Amniotic epithelial cell (primary cell): ENCODE results near the gene DUS1L.

Source experiments
- DNase-seq: peaks from one replicate; pipeline ENCODE4 v3.0.0-alpha.2; 2010; ENCODE audit warnings: low read depth

DUS1L gene

DNA sequence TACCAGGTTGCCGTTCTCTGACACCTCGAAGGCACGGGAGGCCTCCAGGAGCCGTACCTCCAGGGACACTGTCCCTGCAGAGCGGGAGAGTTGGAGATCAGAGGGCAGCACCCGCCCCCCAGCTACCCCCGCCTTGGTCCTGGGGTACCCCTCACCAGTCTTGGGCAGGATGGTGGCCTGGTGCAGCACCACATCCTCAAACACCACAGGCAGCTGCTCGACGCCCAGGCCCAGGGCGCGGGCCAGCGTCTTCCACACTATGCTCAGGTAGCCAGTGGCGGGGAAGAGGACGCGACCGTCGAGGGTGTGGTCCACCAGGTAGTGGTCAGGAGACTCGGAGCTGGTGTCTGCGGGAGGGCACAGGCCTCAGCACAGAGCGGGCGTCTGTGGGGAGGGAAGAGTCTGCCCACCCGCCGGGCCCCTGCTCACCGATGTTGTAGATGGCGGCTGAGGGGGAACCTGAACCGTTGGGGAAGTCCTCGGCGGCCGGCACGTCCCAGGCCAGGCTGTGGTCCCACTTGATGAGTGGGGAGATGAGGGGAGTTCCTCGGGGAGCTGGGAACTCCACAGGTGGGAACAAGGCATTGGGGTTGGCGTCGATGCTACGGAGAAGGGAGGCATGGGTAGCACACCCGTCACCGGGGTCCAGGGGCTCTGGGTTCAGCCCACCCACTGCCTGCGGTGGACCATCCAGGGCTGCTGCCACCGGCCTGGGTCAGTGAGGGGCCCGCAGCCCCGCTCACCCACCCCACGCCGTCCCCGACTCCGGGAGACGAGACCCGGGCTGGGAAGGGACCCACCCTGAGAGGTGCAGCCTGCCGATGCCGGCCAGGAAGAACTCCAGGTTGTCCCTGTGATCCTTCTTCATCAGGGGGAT lies 22.6 kb upstream of the DUS1L start:
- no peak for DNase-seq

DNA sequence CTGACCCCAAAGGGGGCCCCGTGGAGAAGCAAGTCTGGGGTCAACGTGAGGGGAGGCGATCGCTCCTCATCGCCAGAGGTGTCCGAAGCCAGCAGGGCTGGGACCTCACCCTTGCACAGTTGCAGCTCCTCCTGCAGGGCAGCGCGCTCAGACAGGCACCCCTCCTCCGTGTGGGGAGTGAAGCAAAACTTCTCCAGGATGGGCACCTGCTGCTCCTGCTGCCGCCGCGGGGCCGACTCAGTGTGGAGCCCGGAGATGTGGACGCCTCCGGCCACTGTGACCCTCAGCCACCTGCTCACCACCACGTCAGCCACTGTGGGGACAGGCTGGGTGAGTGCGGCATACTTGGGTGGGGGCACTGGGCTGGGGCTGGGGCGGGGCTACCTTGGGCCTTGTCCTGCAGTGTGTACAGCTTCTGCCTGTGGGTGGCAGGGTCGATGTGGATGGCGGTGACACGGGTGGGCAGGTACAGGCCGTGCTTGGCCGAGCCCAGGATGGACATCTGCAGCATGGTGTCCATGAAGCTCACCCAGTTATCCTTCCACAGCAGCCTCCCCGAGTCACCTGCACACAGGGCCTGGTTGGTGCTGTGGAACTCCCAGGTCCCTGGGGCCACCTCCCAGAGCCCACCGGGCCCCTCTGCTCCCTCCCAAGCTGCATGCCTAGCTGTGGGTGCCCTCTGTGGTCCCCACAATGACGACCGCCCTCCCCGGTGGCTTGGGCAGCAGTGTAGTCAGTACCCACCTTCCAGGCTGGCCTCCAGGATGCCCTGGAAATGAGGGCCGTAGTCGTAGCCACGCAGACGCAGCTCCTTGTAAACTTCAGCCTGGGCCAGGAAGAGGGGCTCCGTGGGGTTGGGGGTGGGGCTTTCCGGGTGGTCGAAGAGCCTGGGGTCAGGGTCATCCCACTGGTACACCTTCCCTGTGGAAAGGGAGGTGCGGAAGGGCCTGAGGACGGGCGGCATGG lies 21.6 kb upstream of the DUS1L start:
- DNase-seq = no peak

DNA sequence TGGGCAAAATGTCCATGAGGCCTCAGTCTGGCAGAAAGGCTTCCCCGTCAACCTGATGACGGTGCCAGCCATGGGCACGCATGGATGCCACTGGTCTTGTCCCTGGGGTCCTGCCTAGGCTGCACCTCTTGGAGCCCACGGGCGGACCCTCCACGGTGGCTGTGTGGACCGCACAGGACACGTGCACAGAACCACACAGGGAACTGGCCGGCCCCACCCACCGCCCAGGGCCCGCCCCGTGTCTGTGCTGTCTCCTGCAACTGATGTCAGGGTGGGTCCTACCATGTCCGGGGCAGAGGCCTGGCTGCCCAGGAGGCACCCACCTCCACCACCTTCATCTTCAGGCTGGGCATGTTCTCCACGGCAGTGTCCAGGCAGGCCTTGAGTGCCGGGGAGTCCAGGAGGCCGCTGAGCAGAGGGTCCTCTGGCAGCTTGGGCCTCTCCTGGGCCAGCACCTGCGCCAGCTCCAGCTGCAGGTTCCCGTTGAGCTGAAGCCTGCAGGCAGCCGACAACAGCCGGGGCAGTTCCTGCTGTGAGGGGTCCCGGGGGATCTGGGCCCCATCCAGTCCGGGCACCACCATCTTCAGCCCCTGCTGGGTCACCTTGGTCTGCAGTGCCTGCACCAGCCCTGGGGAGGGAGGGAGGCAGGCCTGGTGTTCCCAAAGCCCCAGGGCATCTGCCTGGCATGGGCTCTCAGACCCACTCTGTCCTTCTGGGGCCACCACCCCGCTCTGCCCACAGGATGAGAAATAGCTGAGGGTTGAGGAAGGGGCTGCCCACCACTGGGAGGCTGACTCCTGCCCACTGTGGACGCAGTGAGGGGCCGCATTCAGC lies 20.5 kb upstream of the DUS1L start:
- DNase-seq = no peak

DNA sequence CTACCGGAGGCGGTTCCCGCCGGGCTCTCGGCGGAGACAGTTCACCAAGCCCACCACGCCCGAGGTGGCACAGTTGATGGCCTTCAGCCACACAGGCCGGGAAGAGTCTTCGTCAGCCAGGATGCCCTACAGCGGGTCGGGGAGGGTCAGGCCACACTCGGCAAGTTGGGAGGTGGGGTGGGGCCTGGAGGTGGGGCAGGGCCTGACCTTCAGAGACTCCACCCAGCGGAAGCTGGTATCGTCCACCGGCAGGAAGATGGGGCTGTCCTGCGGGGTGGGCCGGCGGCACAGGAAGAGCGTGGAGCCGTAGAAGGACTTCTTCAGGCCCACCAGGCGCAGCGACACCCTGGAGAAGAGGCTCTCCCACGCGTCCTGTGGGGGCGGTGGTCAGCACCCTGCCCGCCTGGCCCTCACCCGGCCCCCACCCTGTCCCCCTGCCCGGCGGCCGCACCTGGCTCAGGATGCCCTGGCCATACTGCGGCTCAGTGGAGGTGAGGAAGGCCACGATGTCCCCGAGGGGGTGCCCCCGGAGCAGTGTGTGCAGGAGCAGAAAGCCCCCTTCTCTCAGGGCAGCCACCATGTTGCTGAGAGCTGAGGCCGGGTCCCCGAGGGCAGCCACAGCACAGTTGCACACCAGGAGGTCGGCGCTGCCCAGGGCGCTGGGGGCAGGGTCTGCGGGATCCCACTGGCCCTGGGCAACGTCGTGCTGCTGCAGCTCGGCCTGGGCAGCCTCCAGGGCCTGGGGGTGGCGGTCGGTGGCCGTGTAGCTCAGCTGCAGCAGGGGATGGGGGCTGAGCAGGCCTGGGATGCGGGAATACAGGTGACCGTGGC lies 19.6 kb upstream of the DUS1L start:
- no peak for DNase-seq

DNA sequence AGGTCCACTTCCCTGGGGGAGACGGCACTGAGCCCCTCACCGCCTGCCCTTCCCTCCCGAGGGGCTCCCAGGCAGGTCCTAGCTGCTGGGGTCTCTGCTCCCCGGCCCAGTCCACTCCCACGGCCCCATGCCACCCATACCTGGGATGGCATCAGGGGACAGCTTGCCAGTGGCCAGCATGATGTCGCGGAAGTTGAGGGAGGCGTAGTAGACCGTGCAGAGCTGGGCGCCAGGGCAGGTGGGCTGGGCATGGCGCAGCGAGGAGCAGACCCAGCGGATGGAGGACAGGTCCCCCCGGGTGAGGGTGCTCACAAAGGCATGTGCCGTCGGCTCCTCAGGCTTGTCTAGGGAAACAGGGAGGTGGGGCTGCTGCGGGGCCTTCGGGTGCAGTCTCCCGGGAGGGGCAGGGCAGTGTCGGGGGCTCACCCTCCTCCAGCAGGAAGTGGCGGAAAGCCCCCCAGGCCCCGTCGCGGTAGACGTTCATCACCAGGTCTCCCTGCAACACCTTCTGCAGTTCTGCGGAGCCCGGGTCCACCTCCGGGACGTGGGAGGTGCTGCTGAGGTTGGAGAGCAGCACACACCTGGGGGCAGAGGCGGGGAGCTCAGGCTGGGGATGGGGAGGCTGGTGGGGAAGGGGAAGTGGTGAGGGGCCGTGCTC lies 18.9 kb upstream of the DUS1L start:
- no peak for DNase-seq

DNA sequence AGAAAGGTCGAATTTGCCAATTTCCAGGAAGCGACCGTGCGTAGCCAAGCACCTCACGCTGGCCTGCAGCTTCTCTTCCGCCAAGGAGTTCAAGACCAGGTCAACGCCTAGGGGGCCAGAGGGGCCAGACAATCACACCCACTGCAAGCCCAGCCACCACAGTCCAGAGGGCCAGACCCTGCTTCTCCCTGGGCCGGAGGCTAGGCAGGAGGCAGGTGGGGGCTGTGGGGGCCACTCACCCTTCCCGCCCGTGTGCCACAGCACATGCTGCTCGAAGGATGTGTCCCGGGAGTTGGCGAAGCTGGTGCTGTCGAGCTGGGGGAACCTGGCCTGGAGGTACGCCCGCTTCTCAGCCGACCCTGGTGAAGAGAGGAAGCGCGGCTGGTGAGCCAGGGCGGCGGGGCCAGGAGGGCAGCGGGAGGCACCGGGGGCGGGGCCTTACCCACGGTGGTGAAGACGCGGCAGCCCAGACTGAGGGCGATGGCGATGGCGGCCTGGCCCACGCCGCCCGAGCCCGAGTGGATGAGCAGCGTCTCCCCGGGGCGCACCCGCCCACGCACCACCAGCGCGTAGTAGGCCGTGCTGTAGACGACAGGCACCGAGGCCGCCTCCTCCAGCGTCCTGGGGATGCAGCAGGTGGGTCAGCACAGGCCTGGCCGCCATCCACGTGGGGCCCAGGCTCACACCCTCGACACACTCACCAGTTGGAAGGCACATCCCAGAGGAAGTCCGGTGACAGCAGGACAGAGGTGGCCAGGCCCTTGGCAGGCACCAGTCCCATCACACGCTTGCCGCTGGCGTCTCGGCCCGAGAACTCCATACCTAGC lies 18.1 kb upstream of the DUS1L start:
- DNase-seq = no peak

DNA sequence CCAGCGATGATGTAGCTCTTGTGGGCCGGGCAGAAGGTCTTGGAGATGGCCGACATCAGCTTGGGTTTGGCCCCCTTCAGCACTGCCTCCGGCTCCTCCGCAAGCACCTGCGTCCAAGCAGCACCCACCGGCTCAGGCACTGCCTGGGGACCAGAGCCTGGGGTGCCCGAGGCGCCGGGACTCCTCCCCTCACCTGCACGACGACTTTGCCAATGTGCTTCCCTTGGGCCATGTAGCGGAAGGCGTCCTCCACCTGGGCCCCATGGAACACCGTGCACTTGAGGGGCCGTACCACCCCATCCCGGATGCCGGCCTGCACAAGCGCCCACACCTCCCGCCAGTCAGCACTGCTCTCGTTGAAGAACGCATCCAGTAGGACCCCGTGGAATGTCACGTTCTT lies 17.4 kb upstream of the DUS1L start:
- no peak for DNase-seq

DNA sequence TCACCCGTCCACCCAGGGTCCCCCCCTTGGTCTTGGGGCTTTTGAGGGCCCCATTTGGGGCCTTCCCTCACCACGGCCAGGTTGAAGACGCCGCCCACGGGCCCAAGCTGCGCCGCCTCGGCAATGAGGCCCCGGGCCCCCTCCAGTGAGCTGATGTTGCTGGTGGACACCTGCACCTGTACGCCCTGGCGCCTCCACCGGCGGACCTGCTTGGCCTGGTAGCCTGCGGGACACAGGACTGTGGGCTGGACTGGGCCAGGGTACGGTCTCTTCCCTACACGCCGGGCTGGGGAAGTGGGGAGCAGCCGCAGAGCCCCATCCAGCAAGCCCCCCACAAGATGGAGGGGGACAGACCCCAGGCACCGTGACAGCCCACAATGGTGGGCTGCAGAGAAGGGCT lies 16.9 kb upstream of the DUS1L start:
- no peak for DNase-seq

DNA sequence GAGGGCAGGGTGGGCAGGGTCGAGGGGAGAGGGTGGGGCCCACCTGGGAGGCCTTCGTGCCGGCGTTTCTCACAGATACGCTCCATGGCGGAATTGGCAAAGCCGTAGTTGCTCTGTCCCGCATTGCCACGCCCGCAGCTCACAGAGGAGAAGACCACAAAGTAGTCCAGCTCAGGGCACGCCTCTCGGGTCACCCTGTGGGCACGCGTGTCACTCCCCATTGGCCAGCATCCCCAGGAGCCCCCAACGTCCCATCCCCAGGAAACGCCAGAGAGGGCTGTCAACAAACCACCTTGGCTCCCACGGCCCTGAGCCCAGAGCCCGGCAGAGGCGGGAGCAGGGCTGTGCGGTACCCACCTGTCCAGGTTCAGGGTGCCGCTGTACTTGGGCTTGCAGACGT lies 16.4 kb upstream of the DUS1L start:
- DNase-seq = no peak

DNA sequence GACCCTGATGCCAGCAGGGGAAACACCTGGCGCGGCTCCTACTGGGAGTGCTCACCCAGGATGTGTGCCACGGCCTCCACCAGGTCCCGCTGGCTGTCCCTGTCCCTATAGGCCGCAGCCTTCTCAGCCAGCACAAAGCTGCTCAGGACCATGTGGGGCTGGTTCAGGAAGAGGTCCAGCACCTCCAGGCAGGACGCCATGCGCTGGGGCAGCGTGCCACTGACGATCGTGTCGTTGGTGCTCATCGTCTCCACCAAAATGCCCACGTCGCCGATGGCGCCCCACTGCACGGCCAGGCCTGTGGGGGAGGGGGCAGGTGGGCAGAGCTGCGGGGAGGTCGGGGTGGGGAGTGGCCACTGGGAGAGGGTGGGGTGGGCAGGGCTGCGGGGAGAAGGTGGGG lies 15.9 kb upstream of the DUS1L start:
- no peak for DNase-seq

DNA sequence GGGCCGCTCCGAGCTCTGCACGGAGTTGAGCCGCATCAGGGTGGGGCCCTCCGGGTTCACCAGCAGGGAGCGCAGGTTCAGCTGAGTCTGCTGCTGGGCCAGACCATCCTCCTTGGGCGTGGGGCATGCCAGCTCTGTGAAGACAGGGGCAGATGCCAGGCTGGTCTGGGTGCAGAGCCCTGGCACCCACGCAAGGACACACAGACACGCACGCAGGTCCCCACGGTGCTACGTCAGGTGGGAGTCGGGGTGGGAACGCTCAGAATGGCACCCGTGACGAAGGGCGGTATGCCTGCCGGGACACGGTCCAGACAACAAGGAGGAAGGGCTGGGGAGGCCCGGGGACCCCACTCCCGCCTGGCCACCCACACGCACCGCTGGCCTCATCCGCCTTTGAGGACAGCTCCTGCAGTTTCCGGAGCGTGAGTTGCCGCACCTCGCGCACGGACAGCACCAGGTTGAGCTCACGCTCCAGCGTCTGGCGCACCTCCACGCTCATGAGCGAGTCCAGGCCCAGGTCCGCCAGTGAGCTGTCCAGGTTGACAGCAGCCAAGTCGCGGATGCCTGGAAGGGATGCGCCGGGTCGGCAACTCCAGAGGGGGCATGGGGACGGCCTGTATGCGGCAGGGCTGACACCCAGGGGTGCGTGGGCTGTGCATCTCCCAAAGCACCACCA lies 15.3 kb upstream of the DUS1L start:
- DNase-seq = no peak

DNA sequence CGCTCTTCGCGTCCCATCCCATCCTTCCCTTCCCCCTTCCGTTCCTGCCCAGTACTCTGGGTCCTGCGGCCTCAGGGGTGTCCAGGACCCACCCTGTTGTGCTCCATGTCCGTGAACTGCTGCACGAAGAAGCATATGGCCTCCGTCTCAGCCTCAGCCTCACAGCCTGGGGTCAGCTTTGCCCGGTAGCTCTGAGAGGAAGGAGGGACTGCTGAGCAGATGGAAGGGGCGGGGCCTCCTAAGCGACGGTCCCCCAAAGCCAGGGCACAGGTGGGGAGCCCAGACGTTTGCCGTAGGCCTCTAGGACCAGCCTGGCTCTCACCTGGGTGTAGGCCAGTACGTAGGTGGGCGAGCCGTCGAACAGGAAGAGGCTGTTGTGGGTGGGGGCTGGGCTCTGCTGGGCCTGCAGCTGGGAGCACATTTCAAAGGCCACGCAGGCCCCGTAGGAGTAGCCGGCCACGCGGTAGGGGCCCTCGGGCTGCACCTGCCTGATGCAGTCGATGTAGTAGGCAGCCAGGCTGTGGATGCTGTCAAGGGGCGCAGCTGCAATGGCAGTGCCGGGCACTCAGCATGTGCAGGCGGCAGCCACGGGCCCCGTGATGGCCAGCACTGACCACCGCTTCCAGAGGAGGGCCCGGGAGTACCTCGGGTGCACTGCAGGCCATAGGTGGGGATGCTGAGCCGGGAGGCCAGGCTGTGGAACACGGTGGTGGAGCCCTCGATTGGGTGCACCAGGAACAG lies 14.6 kb upstream of the DUS1L start:
- no peak for DNase-seq

DNA sequence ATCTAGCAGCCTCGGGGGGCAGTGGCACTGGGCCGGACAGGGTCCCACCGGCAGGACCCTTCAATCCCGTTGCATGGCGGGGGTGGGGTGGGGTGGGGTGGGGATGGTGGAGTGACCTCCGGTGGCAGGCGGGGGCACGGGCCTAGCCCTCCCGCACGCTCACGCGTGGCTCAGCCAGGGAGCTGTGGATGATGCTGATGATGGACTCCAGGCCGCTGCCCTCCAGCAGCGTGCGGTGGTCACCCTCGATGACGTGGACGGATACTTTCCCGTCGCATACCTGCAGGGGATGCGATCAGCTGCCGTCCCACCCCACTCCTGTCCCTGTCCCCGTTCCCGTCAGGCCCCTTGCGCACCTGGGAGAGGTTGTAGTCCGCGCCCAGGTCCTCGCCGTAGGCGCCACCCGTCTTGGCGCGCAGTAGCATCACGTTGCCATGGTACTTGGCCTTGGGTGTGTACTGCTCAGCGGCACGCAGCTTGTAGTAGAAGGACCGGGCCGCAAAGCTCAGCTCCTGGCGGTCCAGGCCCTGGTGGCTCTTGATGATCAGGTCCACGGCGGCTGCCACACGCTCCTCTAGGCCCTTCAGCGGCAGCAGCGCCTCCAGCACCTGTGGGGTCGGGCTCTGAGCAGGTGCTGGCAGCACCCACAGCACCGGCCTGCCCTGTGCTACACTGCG lies 13.5 kb upstream of the DUS1L start:
- no peak for DNase-seq

DNA sequence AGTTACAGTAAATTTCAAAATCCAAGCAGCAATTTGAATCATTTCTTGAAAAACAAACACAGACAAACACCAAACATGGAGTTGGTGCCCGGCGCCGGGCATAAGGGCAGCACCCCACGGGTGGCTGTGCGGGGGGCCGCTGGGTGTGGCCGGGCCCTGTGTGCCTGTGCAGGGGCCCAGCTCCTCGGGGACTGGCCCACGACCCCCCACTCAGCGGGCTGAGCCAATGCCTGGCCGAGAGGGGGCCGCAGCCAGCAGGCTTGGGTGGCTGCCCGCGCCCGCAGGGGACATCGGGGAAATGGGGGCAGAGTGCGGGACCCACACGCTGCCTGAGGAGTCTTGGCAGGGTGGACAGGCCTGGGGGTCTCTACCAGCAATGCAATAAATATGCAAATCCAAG lies 12.8 kb upstream of the DUS1L start:
- DNase-seq = no peak

DNA sequence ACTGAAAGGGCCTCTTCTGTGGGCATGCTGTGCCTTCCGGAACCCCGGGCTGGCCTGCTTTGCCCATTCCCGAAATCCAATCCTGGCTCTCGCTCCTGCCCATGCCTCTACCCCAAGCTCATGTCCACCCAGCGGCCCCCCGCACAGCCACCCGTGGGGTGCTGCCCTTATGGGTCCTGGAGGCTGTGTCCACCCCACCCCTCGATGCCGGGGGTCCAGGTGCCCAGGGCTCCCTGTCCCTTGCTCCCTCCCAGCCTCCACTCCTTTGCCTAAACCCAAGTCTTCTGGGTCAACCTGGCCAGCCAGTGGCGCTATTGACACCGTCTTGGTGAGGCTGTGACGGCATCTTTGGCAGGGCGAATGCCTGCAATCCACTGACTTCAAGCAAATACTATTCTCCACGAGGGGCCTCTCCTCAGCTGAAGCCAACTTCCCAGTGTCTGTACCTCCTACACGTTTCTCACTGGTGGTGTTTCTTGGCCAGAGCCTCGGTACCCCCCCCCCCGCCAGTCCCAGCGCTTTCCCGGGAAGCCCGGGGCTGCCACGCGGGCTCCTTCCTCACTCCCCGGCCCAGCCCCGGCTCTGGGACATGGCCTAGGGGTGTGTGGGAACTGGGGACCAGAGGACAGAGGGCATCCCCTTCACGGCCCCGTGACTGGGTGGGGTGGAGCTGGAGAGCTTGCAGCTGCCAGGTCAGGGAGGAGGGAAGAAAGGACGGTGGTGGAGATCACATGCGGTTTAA lies 12.2 kb upstream of the DUS1L start:
- peak; percentile 21 for DNase-seq

DNA sequence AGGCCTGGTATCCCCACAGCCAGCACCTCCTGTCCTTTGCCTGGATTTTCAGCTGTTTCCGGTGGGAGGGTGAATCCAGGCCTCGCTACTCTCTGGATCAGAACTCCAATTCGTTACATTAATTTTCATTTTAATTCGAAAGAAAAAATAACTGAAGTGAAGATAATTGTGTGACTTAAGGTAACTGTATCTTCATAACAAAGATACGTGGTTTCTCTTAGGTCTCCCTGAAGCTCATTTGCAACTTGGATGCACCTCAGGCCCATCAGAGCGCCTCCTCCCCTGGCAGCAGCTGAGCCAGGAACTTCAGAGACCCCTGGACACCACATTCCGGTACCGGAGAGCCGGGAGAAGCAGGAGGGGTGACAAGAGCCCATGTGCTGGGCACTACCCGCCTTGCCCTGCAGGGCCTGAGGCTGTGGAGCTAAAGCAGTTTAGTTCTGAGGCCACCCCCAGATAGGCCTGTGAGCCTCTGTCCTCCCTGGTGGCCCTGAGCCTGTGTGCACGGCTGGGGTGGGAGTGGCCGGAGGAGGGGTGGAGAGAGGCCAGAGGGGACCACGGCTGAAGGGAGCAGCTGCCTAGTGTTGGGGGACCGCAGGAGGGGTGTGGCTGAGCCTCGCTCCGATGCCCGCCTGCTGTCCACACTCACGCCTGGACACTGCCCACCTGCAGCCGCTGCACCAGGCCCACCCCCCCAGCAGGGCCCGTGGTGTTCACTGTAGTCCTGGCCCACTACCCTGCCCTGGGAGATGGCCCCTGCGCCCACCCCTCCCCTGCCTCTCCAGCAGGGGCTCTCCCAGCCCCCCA lies 11.4 kb upstream of the DUS1L start:
- no peak for DNase-seq
